Renal cortical epithelial cell (primary cell): ENCODE data around the gene MGLL. TPM values are rescaled to one million over a fixed set of nuclear protein-coding genes. Genes with fewer than 3 reads are reported as not detected.

Experiments
- DNase-seq: peaks from one replicate; pipeline ENCODE4 v3.0.0-alpha.2; 2011; ENCODE audit warnings: low read depth
- total RNA-seq: library from RNA; depleted of rRNA; stranded (reverse); fragments of >200 nt; gene quantifications from 2 replicates; pipeline ENCODE4 v1.2.3, GENCODE V29; 2014

The MGLL gene
- total RNA-seq, 1 donor from 2014 or later: 155 TPM

DNA sequence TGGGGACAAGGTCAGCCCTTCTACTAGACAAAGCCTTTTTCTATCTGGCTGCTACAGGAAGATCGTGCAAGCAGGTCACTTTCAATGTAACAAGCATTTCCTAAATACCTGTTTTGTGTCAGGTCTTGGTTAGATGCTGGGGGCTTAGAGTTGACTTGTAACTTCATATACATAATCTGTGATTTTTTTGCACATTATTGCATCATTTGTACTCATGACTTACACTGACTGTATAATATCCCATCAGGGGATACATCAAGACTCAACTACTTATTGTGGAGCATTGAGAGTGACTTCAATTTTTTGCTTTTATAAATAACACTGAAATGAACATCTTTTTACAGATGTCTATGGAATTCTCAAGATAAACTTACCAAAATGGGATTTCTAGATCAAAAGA is 80.6 kb downstream of the MGLL start:
- DNase-seq: no peak

DNA sequence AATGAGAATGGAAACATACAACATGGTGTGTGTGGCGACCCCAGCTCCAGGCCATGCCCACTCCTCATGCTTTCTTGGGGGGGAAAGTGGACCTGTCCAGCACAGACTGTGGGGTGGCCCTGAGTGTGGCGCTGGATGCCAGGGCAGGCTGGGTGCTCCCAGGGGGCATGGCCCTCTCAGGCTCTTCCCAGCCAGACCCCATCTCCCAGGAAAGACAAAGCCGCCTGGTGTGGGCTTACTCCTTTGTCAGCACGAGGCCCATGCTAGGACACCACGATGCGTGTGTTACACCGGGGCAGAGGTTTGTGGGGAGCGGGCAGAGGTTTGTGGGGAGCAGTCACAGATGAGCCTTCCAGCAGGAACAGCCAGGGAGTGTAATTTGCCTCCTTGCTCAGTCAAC is 81.1 kb downstream of the MGLL start:
- no peak for DNase-seq

DNA sequence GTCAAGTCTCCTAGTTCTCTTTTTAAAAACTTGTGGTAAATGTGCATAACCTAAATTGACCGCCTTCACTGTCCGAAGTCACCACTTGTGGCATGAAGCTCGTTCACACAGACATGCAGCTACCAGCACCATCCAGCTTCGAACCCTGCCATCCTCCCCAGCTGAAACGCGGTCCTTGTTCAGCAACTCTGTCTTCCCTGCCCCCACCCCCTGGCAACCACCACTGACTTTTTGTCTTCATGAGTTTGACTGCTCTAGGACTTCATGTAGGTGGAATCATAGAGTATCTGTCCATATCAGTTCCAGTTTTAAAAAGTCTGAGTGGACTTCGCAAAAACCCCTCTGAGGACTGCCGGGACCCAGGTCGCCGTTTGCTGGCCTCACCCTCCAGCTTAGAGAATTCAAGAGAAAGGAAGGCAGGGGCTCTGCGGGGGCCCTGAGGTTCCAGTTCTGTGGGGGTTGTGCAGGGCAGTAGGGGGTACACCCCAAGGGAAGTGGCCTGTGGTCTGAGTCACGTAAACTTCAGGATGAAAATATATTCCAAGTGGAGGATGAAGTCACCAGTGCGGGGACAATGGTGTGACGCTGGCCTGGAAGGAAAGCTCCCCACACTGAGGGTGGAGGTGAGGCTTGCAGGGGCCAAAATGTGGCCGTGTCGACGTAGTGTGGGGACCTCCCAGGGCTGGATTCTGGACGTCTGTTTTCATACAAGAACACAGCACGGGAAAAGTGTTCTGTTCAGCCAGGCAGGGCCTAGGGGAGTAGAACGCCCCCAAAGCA is 82.0 kb downstream of the MGLL start:
- no peak for DNase-seq

- DNase-seq: no peak
These were observed 82.8 kb downstream of the MGLL start for GRCh38 chr3:127739347-127740135.

DNA sequence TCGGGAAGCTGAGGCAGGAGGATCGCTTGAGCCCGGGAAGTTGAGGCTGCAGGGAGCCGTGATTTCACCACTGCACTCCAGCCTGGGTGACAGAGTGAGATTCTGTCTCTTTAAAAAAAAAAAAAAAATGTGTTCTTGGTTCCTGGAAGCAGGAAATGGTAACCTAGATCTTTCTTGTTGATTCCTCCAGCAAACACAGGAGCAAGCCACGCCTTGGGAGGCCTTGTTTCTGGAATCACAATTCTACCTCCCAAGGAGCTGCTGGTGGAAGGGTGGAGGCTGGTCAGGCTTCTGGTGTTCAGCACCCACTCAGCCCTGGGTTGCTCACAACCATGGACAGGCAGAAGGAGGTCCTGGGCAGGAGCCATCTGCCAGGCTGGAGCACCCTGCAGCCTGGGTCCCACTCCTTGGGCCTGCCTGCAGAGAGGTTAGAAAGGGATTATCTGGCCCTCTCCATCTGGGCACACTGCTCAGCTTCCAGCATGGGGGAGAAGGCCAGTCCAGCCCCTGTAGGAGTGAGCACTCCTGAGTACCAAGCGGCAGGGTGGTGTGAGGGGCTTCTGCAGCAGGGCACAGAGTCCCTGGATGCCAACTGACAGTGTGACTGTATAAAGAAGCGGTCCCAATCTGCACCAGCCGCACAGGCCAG is 84.0 kb downstream of the MGLL start:
- DNase-seq: peak; percentile 95

DNA sequence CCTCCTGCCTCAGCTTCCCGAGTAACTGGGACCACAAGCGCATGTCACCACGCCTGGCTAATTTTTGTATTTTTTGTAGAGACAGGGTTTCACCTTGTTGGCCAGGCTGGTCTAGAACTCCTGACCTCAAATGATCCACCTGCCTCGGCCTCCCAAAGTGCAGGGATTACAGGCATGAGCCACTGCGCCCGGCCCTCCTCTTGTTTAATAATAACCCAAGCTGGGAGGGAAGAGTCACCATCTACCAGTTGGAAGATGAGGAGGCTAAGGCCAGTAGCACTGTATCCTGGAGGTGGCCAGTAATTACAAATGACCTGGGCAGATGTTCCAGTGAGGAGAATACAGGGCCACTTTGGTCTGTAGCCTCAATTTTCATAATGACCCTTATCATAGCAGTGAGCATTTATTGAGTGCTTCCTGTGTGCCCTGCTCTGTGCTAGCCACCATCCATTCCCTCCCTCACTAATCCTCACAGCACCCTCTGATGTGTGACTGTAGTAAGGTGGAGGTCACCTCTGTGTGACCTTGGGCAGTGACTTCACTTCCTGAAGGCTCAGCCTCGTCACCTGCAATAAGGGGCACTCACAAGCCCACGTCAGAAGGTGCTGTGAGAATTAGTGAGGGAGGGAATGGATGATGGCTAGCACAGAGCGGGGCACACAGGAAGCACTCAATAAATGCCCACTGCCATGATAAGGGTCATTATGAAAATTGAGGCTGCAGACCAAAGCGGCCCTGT is 85.3 kb downstream of the MGLL start:
- DNase-seq: peak; percentile 49

GRCh38 chr3:127735767-127736693 is 86.3 kb downstream of the MGLL start:
- peak; percentile 95 for DNase-seq

DNA sequence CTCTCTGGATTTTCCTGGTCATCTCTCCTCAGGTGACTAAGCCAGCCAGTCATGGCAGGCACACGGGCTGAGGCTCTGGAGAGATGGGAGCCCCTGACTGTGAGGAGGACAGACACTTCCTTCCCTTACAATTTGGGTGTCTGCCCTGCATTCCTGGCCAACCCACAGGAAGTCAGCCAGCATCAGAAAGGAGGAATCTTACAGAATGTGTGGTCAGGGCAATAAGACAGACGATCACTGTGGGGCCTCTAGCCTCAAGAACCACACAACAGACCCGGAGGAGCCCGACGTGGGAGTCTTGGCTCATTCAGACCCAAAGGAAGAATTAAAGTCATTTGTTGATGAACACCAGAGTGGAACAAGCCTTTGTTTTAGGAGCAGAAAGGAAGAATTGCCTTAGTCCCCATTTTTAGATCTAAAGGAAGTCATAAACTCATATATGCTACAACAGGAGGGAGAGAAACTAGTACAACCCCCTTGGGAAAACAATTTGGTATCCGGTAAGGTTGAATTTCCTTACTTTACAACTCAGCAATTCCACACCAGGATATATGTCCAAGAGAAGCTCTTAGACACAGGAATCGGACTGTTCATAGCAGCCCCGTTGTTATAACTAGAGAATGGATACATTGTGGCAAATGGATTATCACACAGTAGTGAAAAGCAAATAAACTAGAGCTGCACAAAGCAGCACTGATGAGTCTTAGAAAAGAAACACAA is 87.4 kb downstream of the MGLL start:
- peak; percentile 94 for DNase-seq

GRCh38 chr3:127734181-127734720 is 88.1 kb downstream of the MGLL start:
- no peak for DNase-seq

GRCh38 chr3:127733781-127734180 is 88.5 kb downstream of the MGLL start:
- DNase-seq: no peak

- DNase-seq: no peak
These were observed 89.4 kb downstream of the MGLL start for GRCh38 chr3:127732879-127733350.

GRCh38 chr3:127732303-127732702 is 90.0 kb downstream of the MGLL start:
- DNase-seq: no peak

GRCh38 chr3:127731546-127732289 is 90.6 kb downstream of the MGLL start:
- DNase-seq: no peak

DNA sequence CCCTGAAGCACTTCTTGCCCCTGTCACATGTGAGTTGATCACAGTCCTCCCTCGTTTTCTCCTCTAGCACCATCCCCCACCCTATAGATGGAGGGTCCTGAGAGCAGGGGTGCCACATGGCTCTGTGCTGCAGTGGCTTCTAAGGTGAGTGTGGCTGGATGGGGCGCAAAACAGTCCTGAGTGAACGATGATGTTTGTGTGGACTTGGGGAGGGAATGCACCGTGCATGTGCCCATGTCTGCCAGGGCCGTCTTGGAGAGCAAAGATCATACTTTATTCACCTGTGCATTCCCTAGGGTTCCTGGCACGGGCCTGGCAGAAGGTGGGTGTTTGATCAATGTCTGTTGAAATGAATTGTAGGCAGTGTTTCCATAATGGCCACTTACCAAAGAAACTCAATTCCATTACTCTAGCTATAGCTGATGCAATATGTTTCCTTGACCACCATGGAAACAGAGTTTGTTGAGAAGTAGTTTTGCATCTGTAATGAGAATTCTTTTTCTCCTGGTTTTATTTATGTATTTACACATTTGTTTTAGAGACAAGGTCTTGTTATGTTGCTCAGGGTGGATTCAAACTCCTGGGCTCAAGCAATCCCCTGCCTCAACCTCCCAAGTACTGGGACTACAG is 91.5 kb downstream of the MGLL start:
- peak; percentile 68 for DNase-seq

DNA sequence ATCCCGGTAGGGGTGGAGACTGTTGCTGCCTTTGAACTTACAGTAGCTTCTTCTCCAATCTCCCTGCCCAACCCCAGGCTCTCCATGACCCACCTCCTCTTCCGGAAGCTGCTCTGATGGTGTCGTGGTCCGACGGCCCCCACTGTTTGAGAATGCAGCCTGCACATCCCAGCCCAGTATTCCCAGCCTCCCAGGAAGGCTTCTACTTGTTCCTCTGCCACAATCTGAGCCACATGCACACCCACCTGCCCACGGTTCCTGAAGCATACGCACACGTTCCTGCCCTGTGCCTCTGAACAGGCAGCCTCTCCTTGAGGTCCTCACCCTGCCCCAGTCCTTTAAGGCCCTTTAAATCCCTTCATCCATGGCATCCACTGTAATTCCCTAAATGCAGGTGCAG is 92.1 kb downstream of the MGLL start:
- no peak for DNase-seq

- DNase-seq: peak; percentile 34
These were observed 92.7 kb downstream of the MGLL start for GRCh38 chr3:127729556-127730056.

GRCh38 chr3:127728417-127729015 is 93.8 kb downstream of the MGLL start:
- DNase-seq: no peak

GRCh38 chr3:127726894-127727293 is 95.4 kb downstream of the MGLL start:
- DNase-seq: no peak
